Ishikawa (cell line): ENCODE data around the gene MAGEA1.

ENCODE experiments used
- CEBPB ChIP-seq: IDR thresholded peaks from 2 replicates; pipeline ENCODE4 v1.6.1; 2012
- CREB1 ChIP-seq: IDR thresholded peaks from 2 replicates; pipeline ENCODE4 v1.6.1; 2012; ENCODE audit warnings: low read depth
- EGR1 ChIP-seq: IDR thresholded peaks from 2 replicates; pipeline ENCODE4 v1.6.1; 2012
- EP300 ChIP-seq: IDR thresholded peaks from 2 replicates; pipeline ENCODE4 v1.6.1; 2012; ENCODE audit warnings: borderline replicate concordance
- FOXM1 ChIP-seq: IDR thresholded peaks from 2 replicates; pipeline ENCODE4 v1.6.1; 2012; ENCODE audit warnings: low read depth, borderline replicate concordance
- NFIC ChIP-seq: IDR thresholded peaks from 2 replicates; pipeline ENCODE4 v1.6.1; 2012
- RAD21 ChIP-seq: IDR thresholded peaks from 2 replicates; pipeline ENCODE4 v1.6.1; 2012; ENCODE audit warnings: low read depth
- TAF1 ChIP-seq: IDR thresholded peaks from 2 replicates; pipeline ENCODE4 v1.6.1; 2012; ENCODE audit warnings: low read depth, mild to moderate bottlenecking
- TCF12 ChIP-seq: IDR thresholded peaks from 2 replicates; pipeline ENCODE4 v1.6.1; 2012; ENCODE audit warnings: low read depth
- TEAD4 ChIP-seq: IDR thresholded peaks from 2 replicates; pipeline ENCODE4 v1.6.1; 2012
- YY1 ChIP-seq: IDR thresholded peaks from 2 replicates; pipeline ENCODE4 v1.6.1; 2012; ENCODE audit warnings: low read depth
- ZBTB7A ChIP-seq: IDR thresholded peaks from 2 replicates; pipeline ENCODE4 v1.6.1; 2012; ENCODE audit warnings: low read depth
- TF ChIP-seq, protein P1 (sequence below): IDR thresholded peaks from 2 replicates; pipeline ENCODE4 v1.6.1; 2012
- TF ChIP-seq, protein P2 (sequence below): IDR thresholded peaks from 2 replicates; pipeline ENCODE4 v1.6.1; 2012
- TF ChIP-seq, protein P3 (sequence below): IDR thresholded peaks from 2 replicates; pipeline ENCODE4 v1.6.1; 2012; ENCODE audit warnings: low read depth, mild to moderate bottlenecking

Gene MAGEA1

DNA sequence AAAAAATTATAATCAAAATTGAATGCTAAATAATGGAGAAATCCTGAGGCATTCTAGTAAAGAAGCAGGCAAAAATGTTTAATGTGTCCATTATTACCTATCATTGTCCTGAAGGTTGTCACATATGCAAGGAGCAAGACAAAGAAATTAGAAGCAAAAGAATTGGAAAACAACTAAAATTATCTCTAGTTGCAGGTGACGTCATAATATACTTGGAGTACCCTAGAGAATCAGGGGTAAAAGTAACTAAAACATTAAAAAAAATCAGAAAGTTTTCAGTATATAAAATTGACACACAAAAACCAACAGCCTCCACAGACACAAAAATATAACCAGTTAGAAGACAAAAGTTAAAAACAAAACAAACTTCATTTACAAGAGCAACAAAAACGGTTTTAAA, 21.4 kb downstream of the MAGEA1 start:
- TF ChIP-seq RAD21, result no peak

DNA sequence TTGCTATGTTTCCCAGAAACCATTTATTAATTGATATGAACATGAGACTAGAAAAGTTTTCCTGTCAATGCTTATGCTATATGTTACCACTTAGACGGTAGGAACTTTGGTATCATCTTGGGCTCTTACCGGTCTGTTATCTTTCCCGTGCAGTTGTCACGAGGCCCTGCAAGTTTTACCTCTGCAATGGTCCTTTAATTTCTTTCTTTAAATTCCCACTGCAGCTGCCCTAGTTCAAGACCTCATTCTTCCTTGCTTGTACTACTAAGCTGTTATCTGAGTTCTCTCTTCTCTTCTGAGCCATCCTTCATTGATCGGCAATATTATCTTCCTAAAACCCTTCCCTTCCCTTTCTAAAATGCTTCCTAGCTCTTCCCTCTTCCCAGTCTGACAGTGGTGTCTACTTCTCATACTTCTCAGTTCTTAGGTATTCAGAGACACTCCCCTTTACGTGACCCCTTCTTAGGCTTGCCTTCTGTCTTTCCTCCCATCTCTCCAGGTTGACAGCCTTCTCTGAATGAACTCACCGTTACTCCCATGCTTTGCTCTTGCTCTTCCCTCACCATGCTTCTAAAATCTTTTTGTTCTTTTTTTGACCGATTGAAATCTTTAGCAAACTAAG, 27.5 kb downstream of the MAGEA1 start:
- no peak for TF ChIP-seq EP300
- no peak for TF ChIP-seq YY1
- TF ChIP-seq, protein P1, sequence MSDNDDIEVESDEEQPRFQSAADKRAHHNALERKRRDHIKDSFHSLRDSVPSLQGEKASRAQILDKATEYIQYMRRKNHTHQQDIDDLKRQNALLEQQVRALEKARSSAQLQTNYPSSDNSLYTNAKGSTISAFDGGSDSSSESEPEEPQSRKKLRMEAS, result no peak
- no peak for TF ChIP-seq EGR1
- TF ChIP-seq, protein P2, sequence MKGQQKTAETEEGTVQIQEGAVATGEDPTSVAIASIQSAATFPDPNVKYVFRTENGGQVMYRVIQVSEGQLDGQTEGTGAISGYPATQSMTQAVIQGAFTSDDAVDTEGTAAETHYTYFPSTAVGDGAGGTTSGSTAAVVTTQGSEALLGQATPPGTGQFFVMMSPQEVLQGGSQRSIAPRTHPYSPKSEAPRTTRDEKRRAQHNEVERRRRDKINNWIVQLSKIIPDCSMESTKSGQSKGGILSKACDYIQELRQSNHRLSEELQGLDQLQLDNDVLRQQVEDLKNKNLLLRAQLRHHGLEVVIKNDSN, result no peak
- no peak for TF ChIP-seq TEAD4
- TF ChIP-seq RAD21, result no peak

DNA sequence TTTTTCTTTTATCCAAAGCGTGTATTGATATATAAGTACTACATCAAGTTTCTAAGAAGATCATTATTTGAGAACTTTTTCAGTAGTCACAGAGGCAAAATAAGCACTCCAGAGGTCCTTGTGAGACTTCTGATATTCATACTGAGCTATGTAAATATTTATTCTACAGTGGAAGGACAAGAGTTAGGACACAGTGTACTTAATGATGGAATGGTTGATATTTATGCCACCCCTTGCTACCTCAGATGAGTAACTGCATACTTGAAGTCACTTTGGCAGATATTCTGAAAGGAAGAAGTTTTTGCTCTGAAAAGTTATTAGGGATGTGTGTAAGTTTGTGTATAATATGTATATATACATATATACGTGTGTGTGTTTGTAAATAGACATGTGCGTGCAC, 30.3 kb downstream of the MAGEA1 start:
- TF ChIP-seq EP300 (no peak), CREB1 (no peak), NFIC (no peak), TEAD4 (no peak), ZBTB7A (no peak), FOXM1 (no peak)
- TF ChIP-seq, protein P1, result no peak

DNA sequence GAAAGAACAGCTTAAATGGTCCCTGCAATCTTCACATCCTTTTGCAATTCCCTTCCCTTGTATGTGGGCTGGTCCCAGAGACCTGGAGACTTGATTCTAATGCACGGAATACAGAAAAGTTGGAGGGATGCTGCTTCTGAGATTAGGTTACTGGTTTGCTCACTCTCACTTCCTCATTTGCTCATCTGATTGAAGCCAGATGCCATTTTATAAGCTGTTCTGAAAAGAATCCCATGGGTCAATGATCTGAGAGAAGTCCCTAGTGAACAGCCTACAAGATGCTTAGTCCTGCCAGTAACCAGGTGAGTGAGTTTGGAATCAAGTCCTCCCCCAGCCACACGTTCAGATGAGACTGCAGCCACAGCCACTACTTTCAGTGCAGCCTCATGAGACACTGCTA, 35.9 kb downstream of the MAGEA1 start:
- TF ChIP-seq, protein P3, sequence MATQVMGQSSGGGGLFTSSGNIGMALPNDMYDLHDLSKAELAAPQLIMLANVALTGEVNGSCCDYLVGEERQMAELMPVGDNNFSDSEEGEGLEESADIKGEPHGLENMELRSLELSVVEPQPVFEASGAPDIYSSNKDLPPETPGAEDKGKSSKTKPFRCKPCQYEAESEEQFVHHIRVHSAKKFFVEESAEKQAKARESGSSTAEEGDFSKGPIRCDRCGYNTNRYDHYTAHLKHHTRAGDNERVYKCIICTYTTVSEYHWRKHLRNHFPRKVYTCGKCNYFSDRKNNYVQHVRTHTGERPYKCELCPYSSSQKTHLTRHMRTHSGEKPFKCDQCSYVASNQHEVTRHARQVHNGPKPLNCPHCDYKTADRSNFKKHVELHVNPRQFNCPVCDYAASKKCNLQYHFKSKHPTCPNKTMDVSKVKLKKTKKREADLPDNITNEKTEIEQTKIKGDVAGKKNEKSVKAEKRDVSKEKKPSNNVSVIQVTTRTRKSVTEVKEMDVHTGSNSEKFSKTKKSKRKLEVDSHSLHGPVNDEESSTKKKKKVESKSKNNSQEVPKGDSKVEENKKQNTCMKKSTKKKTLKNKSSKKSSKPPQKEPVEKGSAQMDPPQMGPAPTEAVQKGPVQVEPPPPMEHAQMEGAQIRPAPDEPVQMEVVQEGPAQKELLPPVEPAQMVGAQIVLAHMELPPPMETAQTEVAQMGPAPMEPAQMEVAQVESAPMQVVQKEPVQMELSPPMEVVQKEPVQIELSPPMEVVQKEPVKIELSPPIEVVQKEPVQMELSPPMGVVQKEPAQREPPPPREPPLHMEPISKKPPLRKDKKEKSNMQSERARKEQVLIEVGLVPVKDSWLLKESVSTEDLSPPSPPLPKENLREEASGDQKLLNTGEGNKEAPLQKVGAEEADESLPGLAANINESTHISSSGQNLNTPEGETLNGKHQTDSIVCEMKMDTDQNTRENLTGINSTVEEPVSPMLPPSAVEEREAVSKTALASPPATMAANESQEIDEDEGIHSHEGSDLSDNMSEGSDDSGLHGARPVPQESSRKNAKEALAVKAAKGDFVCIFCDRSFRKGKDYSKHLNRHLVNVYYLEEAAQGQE, result no peak
- TF ChIP-seq TEAD4, result no peak
- TF ChIP-seq YY1, result no peak
- TF ChIP-seq ZBTB7A, result no peak
- no peak for TF ChIP-seq EGR1
- TF ChIP-seq, protein P1, result no peak

DNA sequence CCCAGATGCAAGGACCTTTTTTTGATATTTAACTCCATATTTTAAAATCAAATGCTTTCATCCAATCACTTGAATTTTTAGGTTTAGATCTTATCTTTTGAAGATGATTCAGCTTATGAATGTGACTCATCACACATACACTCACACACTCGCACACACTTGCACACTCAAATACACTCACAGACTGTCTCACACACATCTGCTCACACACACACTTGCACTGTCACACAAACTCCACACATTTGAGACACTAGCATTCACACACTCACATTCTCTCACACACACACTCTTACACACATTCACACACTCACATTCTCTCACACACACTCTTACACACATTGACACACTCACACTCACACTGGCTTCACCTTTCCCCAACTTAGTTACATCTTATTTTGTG, 37.8 kb downstream of the MAGEA1 start:
- TF ChIP-seq TCF12, result no peak
- TF ChIP-seq FOXM1, result no peak
- no peak for TF ChIP-seq CREB1
- no peak for TF ChIP-seq CEBPB
- TF ChIP-seq, protein P3, result no peak
- TF ChIP-seq NFIC, result no peak
- TF ChIP-seq ZBTB7A, result no peak
- no peak for TF ChIP-seq RAD21
- no peak for TF ChIP-seq TAF1
- no peak for TF ChIP-seq YY1
- TF ChIP-seq, protein P2, result no peak
- TF ChIP-seq TEAD4, result no peak
- no peak for TF ChIP-seq EP300
- TF ChIP-seq, protein P1, result no peak
- no peak for TF ChIP-seq EGR1

DNA sequence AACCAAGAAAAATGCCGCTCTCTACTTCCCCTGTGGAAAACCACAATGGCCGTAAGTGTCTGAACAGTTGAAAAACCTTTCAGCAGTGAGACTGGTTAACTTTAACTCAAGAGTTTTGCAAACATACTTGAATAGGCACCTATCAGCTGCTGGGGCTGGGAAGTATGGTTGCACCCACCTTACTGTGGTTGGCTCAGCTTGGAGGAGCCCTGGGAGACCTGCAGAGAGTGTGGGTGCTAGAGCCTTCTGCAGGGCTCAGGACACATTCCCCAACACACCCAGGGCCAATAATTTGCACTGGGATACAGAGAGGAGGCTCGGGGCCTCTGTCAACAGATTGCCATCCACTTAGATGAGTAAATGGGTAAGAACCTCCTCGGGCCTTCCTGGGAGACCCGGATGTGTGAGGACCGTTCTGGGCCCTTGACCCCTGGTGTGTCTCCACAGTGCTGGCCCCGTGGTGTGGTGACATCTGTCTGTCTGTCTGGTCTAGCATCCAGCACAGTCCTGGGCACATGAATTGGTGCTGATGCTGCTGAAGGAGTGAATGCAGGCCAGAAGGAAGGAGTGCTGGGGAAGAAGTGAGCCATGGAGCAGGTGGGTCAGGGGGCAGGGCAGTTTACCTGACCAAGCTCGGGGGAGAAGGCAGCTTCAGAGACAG, 46.5 kb downstream of the MAGEA1 start:
- TF ChIP-seq NFIC (no peak), EP300 (no peak), RAD21 (no peak), FOXM1 (no peak), CEBPB (no peak), TCF12 (no peak), TAF1 (no peak), CREB1 (no peak), ZBTB7A (no peak), YY1 (no peak), EGR1 (no peak), TEAD4 (no peak)
- TF ChIP-seq, protein P2, result no peak
- TF ChIP-seq, protein P1, result no peak
- TF ChIP-seq, protein P3, result no peak
